Endothelial cell of umbilical vein (primary cell): ENCODE data around the gene BIRC6. TPM values are rescaled to one million over a fixed set of nuclear protein-coding genes. Genes with fewer than 3 reads are reported as not detected.

ENCODE experiments used
- BruUV-seq: library from RNA; stranded (reverse); fragments of 400-500 nt; replicated peaks from 2 replicates; lab custom pipeline; 2021; lab: Mats Ljungman, UMichigan
- CTCF ChIA-PET: fragments of 300-600, 350-600 bp; sonication (Branson Sonifier 250); formaldehyde crosslinking; loops from one replicate; lab custom pipeline; 2021; ENCODE audit warnings: antibody characterized with exemption, inconsistent platforms; lab: Charles Lee
- POLR2A ChIA-PET: fragments of 300-600, 350-600 bp; sonication (Branson Sonifier 250); formaldehyde crosslinking; loops from one replicate; lab custom pipeline; 2021; ENCODE audit warnings: antibody characterized with exemption, inconsistent platforms; lab: Charles Lee
- DNase-seq: peaks from one replicate; pipeline ENCODE4 v3.0.0-alpha.2; 2011; ENCODE audit warnings: low read depth, low spot score
- FAIRE-seq: peaks from 2 replicates; lab custom pipeline; 2011; peaks lifted over from hg19 to GRCh38; lab: Jason Lieb, UNC
- H2AFZ ChIP-seq: 2 replicates; pipeline ENCODE4 v1.6.0; 2012; ENCODE audit warnings: low read depth, low read length, control low read depth, inconsistent platforms
- H3K27ac ChIP-seq: 2 replicates; pipeline ENCODE4 v1.5.1; 2011; ENCODE audit warnings: low read depth, mild to moderate bottlenecking, control low read depth, low read length, moderate library complexity; ENCODE audit not compliant: insufficient read depth
- H3K27me3 ChIP-seq, 2 experiments: 2 replicates each; pipeline versions ENCODE4 v1.6.0 to v1.6.1; 2011; ENCODE audit warnings: low read length in 2 of 2, mixed read lengths in 1 of 2; ENCODE audit not compliant: control insufficient read depth in 2 of 2, insufficient read depth in 2 of 2
- H3K36me3 ChIP-seq, 2 experiments: 2 replicates in 1 of 2; 3 replicates in 1 of 2; pipeline ENCODE4 v1.5.1; 2011; ENCODE audit warnings: low read length in 2 of 2, mild to moderate bottlenecking in 1 of 2, moderate library complexity in 1 of 2; ENCODE audit not compliant: control insufficient read depth in 2 of 2, insufficient read depth in 2 of 2; ENCODE audit errors: extremely low read depth in 1 of 2
- H3K4me1 ChIP-seq: 3 replicates; pipeline ENCODE4 v1.5.1; 2011; ENCODE audit warnings: mild to moderate bottlenecking, low read length; ENCODE audit not compliant: control insufficient read depth, insufficient read depth; ENCODE audit errors: extremely low read depth
- H3K4me2 ChIP-seq: 2 replicates; pipeline ENCODE4 v1.6.1; 2011; ENCODE audit warnings: low read length, control low read depth, mixed read lengths; ENCODE audit not compliant: insufficient read depth
- H3K4me3 ChIP-seq, 3 experiments: fragments of 200-600 bp in 1 of 3; sonication (generic), shearing (Covaris generic) in 1 of 3; replicated peaks in 1 of 3; 2 replicates each; pipeline ENCODE4 v1.5.1; 2011 to 2016; ENCODE audit warnings: control low read depth in 3 of 3, low read length in 3 of 3, mild to moderate bottlenecking in 2 of 3, inconsistent platforms in 1 of 3, low read depth in 1 of 3, moderate library complexity in 1 of 3; ENCODE audit not compliant: insufficient read depth in 1 of 3
- H3K79me2 ChIP-seq: 2 replicates; pipeline ENCODE4 v1.6.0; 2012; ENCODE audit warnings: low read length, inconsistent platforms; ENCODE audit not compliant: control insufficient read depth, insufficient read depth
- H3K9ac ChIP-seq: replicated peaks from 2 replicates; pipeline ENCODE3; 2011; ENCODE audit warnings: low read length, control low read depth; ENCODE audit not compliant: insufficient read depth; ENCODE audit errors: extremely low read depth
- H3K9me1 ChIP-seq: replicated peaks from 3 replicates; pipeline ENCODE4 v1.6.0; 2011; ENCODE audit warnings: mild to moderate bottlenecking, low read length; ENCODE audit not compliant: control insufficient read depth, insufficient read depth; ENCODE audit errors: extremely low read depth
- H3K9me3 ChIP-seq: replicated peaks from 2 replicates; pipeline ENCODE4 v1.5.1; 2012; ENCODE audit warnings: low read length, inconsistent platforms; ENCODE audit not compliant: control insufficient read depth, insufficient read depth
- H4K20me1 ChIP-seq: replicated peaks from 2 replicates; pipeline ENCODE3; 2011; ENCODE audit warnings: mild to moderate bottlenecking, low read length; ENCODE audit not compliant: control insufficient read depth, insufficient read depth; ENCODE audit errors: extremely low read depth
- CTCF ChIP-seq, 2 donors: IDR thresholded peaks; 1 replicate in 1 of 2; 2 replicates in 1 of 2; pipeline ENCODE4 v1.5.1; 2011; ENCODE audit warnings: low read length in 2 of 2, mild to moderate bottlenecking in 2 of 2, moderate library complexity in 2 of 2, control low read depth in 1 of 2, inconsistent platforms in 1 of 2, low read depth in 1 of 2; ENCODE audit not compliant: insufficient read depth in 1 of 2; ENCODE audit errors: extremely low read depth in 1 of 2
- EZH2 ChIP-seq: IDR thresholded peaks from 2 replicates; pipeline ENCODE4 v1.6.1; 2012; ENCODE audit warnings: borderline replicate concordance, low read depth, mild to moderate bottlenecking, moderate library complexity, low read length, inconsistent platforms; ENCODE audit not compliant: severe bottlenecking
- FOS ChIP-seq: IDR thresholded peaks from 2 replicates; pipeline ENCODE4 v1.6.1; 2011; ENCODE audit warnings: mild to moderate bottlenecking, low read length, moderate library complexity, borderline replicate concordance; ENCODE audit not compliant: insufficient read depth
- GATA2 ChIP-seq: IDR thresholded peaks from 2 replicates; pipeline ENCODE4 v1.7.0; 2011; ENCODE audit warnings: low read depth, mild to moderate bottlenecking, moderate library complexity, mixed read lengths, low read length; ENCODE audit not compliant: insufficient read length, insufficient read depth
- JUN ChIP-seq: IDR thresholded peaks from 2 replicates; pipeline ENCODE4 v1.6.1; 2011; ENCODE audit warnings: borderline replicate concordance, low read depth; ENCODE audit not compliant: insufficient read length, insufficient read depth
- MAX ChIP-seq: IDR thresholded peaks from 2 replicates; pipeline ENCODE4 v1.6.1; 2011; ENCODE audit not compliant: insufficient read depth, insufficient read length
- MYC ChIP-seq: IDR thresholded peaks from one replicate; pipeline ENCODE4 v1.6.1; 2011; ENCODE audit warnings: mild to moderate bottlenecking, low read depth, low read length
- POLR2A ChIP-seq: IDR thresholded peaks from 2 replicates; pipeline ENCODE4 v1.6.1; 2012; ENCODE audit warnings: low read depth, mild to moderate bottlenecking, control low read depth, low read length
- POLR2AphosphoS5 ChIP-seq: IDR thresholded peaks from 2 replicates; pipeline ENCODE4 v1.6.1; 2012; ENCODE audit warnings: low read depth, mild to moderate bottlenecking, control low read depth, low read length, moderate library complexity; ENCODE audit not compliant: insufficient read depth
- dilution Hi-C: fragments of 300-500 bp; cut with MboI; formaldehyde crosslinking; loops from one replicate; pipeline ENCODE4 v1.15.0; 2019; ENCODE audit warnings: low sequenced_read_pairs; ENCODE audit not compliant: extremely low pct_ligation_motif_present
- intact Hi-C: fragments of 100-400 bp; cut with micrococcal nuclease; formaldehyde crosslinking; loops from one replicate; pipeline ENCODE4 v1.10.0; 2022
- polyA plus RNA-seq, 4 experiments: library from polyadenylated mRNA; depleted of rRNA in 3 of 4; stranded (reverse) in 3 of 4; unstranded in 1 of 4; fragments of >200 nt; gene quantifications; 2 replicates each; pipeline versions ENCODE4 v1.2.1 to v1.2.3, GENCODE V29; 2011 to 2012; ENCODE audit warnings: missing spikeins in 1 of 4
- total RNA-seq: library from RNA; stranded (reverse); gene quantifications from 2 replicates; pipeline ENCODE4 v1.2.3, GENCODE V29; 2021

BIRC6 gene
- total and polyA plus RNA-seq, 2 donors (not counting 3 experiments of a cell fraction or from before 2014, with no cell fraction given), result 34.2 to 83.1 TPM

DNA sequence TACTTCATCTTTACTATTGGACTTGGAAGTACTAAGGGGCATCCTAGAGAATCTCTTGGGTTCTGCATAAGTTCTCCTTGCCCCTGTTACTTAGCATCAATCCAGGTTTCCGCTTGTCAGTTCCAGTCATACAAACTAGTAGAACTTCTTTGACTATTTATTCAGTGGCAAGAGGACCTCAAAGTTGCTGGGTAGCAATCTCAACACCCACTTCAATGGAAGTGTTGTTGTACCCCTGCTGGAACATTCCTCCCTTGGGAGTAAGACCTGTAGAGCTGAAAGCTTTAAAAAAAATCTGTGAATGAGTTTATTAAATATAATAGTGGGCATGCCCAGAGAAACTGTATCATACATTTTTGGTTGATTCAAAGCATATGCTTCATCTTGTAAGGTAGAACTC, 27.0 kb downstream of the BIRC6 start:
- intact Hi-C loops (no loop called here), dilution Hi-C loops (no loop called here)
- H3K4me1 ChIP-seq, result no peaks in the 10 kb centered on the region
- TF ChIP-seq MYC (no peak), GATA2 (no peak), MAX (no peak), POLR2A (no peak), EZH2 (no peak), CTCF (IDR thresholded peaks at IDR 0.05; ENCODE audit: extremely low read depth in 1 of 2, insufficient read depth in 1 of 2, low read depth in 1 of 2, low read length in 2 of 2) (no peak), JUN (no peak), POLR2AphosphoS5 (no peak), FOS (no peak)
- H3K4me3 ChIP-seq, result no peak overlapping the region
- BruUV-seq, result no TSS peak
- no peaks in the 10 kb centered on the region for H3K9me1 ChIP-seq
- POLR2A ChIA-PET, result no interaction called here
- H3K9ac ChIP-seq, result no peak overlapping the region
- H2AFZ ChIP-seq, result no peak overlapping the region
- H3K79me2 ChIP-seq, result peaks cover 44% of the 10 kb centered on the region
- no peak for FAIRE-seq
- H3K4me2 ChIP-seq, result no peak overlapping the region
- H3K27ac ChIP-seq, result no peak overlapping the region
- no peak for DNase-seq
- peaks cover 4 to 9% of the 10 kb centered on the region in 2 experiments for H3K36me3 ChIP-seq
- H3K9me3 ChIP-seq, result no peaks in the 10 kb centered on the region
- CTCF ChIA-PET, result interaction anchor here (1.7 kb wide), 1 partner anchor 130 kb away, joined by 4 read pairs; no protein-coding TSS in a partner anchor
- H3K27me3 ChIP-seq, result no peaks in the 10 kb centered on the region
- peaks cover 2% of the 10 kb centered on the region for H4K20me1 ChIP-seq
